ENCODE results near the gene IRAG1.
"Not testable (repeated sequence)": the region's sequence is repeated elsewhere in the genome, so short reads cannot be mapped to it uniquely, and the experiment has no call there.

IRAG1 gene

GRCh38 chr11:10708131-10708530, 14.6 kb upstream of the IRAG1 start:
- no peak for DNase-seq (ENCODE audit: low read depth)

GRCh38 chr11:10701982-10702381, 8.4 kb upstream of the IRAG1 start:
- DNase-seq (ENCODE audit: low read depth) = no peak

- DNase-seq (ENCODE audit: low read depth) = no peak
Measured at GRCh38 chr11:10699072-10699471, 5.5 kb upstream of the IRAG1 start.

- no peak for DNase-seq (ENCODE audit: low read depth)
Measured at GRCh38 chr11:10697323-10697620, 3.7 kb upstream of the IRAG1 start.

GRCh38 chr11:10696468-10697322, 3.1 kb upstream of the IRAG1 start:
- no peak for DNase-seq (ENCODE audit: low read depth)

GRCh38 chr11:10695833-10696232, 2.3 kb upstream of the IRAG1 start:
- DNase-seq (ENCODE audit: low read depth) = no peak

GRCh38 chr11:10694486-10695239, 1.1 kb upstream of the IRAG1 start:
- no peak for DNase-seq (ENCODE audit: low read depth)

GRCh38 chr11:10692531-10693115, 932 bp downstream of the IRAG1 start:
- no peak for DNase-seq (ENCODE audit: low read depth)

GRCh38 chr11:10688401-10688800, 5.2 kb downstream of the IRAG1 start:
- DNase-seq (ENCODE audit: low read depth) = no peak

- DNase-seq (ENCODE audit: low read depth) = no peak
Measured at GRCh38 chr11:10686311-10686710, 7.2 kb downstream of the IRAG1 start.

- no peak for DNase-seq (ENCODE audit: low read depth)
Measured at GRCh38 chr11:10683429-10683828, 10.1 kb downstream of the IRAG1 start.

- DNase-seq (ENCODE audit: low read depth) = no peak
Measured at GRCh38 chr11:10680956-10681487, 12.5 kb downstream of the IRAG1 start.

GRCh38 chr11:10680279-10680678, 13.3 kb downstream of the IRAG1 start:
- DNase-seq (ENCODE audit: low read depth) = not testable (repeated sequence)

GRCh38 chr11:10679644-10680043, 13.9 kb downstream of the IRAG1 start:
- no peak for DNase-seq (ENCODE audit: low read depth)

- DNase-seq (ENCODE audit: low read depth) = no peak
Measured at GRCh38 chr11:10678101-10678500, 15.5 kb downstream of the IRAG1 start.

GRCh38 chr11:10676919-10677318, 16.6 kb downstream of the IRAG1 start:
- DNase-seq (ENCODE audit: low read depth) = no peak

- DNase-seq (ENCODE audit: low read depth) = no peak
Measured at GRCh38 chr11:10674911-10675440, 18.6 kb downstream of the IRAG1 start.

GRCh38 chr11:10674440-10674855, 19.1 kb downstream of the IRAG1 start:
- no peak for DNase-seq (ENCODE audit: low read depth)

GRCh38 chr11:10673501-10674062, 20.0 kb downstream of the IRAG1 start:
- DNase-seq (ENCODE audit: low read depth) = no peak

- no peak for DNase-seq (ENCODE audit: low read depth)
Measured at GRCh38 chr11:10670099-10670498, 23.5 kb downstream of the IRAG1 start.

- DNase-seq (ENCODE audit: low read depth) = peak; percentile 83
Measured at GRCh38 chr11:10669258-10670033, 24.1 kb downstream of the IRAG1 start.

- DNase-seq (ENCODE audit: low read depth) = no peak
Measured at GRCh38 chr11:10667521-10667885, 26.1 kb downstream of the IRAG1 start.

Data from GM04504 (cell line).